ENCODE measurements around the gene KAZN.

The KAZN gene

GRCh38 chr1:14939527-14940284 is 341.2 kb downstream of the KAZN start:
- no peak for DNase-seq (ENCODE audit: low read depth)

GRCh38 chr1:14940285-14940870 is 341.9 kb downstream of the KAZN start:
- no peak for DNase-seq (ENCODE audit: low read depth)

- DNase-seq (ENCODE audit: low read depth), result no peak
Measured at GRCh38 chr1:14941864-14942263, 343.4 kb downstream of the KAZN start.

DNA sequence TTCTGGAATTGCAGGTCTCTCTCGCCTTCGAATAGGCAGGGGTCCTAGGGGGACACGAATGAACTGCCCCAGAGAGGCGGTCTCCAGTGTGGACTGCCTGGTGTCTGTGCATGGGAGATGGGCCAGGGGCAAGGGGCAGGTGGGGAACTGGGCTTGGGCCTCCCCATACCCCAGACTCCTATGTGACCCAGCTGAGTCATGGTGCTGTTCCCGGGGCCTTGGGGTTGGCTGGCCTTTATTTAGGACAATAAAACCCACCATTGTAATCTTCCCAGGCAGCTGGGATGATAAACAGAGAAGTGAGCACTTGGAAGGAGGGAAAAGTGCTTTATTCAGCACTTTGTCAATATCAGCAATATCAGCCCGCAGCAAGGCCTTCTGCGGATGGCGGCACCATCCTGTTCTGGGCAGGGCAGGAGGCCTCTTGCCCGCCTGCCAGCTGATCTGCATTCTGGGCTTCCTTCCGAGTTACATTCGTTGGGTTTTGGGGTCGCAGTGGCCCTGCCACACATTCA is 346.0 kb downstream of the KAZN start:
- DNase-seq (ENCODE audit: low read depth), result no peak

DNA sequence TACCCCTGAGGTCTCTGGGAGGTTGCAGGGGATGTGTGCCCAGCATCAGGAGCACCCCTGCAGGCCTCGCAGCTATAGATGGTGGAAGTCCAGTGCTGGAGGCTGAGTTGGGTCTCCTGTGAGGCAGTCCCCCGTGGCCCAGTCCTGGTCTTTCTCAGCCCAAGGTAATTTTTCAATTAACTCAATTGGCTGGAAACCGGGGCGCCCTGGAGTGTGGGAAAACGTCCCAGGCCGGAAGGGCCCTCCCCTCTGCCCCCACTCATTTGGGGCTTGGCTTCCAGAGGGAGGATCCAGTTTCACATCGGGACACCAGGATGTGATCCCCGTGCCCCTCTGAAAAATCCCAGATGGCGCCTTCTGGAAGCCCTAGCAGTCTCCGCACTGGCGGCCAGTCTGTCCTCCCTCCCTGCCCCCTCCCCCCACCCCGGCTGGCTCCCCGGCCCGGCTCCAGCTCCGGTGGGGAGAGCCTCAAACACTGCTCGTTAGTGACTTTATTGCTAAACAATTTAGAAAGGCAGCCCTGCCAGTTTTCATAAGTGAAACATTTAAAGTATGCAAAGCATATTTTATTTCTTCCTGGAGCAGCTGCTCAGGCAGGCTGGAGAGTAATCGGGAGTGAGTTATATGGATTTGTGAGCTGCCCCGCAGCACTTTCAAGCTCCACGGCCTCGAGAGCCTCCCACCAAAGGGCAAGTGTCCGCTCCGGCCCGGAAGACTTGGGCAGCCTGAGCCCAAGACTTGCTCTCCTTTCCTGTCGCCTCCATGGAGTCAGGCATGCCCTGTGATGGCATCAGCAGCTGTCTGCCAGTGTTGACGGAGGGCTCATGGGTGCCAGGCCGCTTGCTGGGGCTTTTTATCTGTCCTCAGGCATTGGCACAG is 346.9 kb downstream of the KAZN start:
- no peak for DNase-seq (ENCODE audit: low read depth)

DNA sequence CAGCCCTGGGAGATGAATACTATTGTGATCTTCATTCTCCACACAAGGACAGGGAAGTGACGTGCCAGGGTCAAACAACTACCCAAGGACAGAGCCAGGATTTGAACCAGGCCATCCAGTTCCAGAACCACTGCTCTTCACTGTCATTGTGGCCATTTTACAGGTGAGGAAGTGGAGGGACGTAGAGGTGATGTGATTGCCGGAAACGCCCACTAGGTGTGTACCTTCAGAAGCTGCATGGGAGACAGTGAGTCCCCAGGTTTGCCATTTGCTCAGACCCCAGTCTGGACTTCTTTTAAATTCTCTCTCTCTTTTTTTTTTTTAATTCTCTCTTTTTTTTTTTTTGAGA is 347.5 kb downstream of the KAZN start:
- no peak for DNase-seq (ENCODE audit: low read depth)

DNA sequence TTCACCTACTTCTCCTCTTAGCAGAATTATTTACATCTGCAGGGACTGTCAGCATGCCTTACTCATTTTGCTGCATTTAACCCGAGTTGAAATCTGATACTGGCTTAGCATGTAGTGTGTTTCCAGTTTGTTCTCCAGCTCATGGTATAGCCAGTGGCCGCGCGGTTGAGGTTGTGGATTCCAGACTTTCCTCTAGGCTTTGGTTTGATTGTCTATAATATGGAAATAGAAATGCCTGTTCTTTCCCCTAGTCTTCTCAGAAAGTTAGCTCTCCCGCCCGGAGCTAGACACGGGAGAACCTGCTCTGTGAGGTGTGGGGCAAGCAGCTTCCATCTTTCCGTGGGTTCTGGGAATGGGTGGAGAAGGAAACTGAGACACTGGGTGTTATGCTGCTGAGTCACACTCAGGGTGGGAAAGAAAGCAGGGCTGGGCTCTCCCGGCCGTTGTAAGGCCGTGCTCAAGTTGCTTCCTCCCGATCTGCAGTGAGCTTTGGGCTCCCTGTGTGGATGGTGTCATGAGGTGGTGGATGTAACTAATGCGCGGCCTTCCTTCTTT is 348.3 kb downstream of the KAZN start:
- DNase-seq (ENCODE audit: low read depth), result no peak

- no peak for DNase-seq (ENCODE audit: low read depth)
Measured at GRCh38 chr1:14947421-14947820, 348.9 kb downstream of the KAZN start.

DNA sequence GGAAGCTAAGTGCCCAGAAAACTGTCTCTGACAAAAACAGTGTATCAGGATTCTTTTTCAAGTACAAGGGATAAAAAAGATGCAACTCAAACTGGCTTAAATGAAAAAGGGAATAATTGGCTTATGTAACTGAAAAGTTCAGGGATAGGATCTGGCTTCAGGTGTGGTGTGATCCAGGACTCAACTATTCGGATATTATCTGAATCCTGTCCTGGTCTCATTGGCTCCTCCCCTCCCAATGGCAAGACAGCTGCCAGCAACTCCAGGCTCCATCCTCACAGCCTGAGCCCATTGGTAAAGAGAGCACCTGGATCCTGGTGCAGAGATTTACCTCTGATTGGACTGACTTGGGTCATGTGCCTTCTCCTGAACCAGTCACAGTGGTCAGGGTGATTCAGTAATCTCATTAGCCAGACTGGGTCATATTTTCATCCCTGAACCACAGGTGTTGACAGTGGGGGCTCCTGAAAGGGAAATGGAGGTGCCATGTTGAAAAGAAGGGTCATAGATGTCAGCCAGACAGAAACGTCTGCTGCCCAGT is 349.7 kb downstream of the KAZN start:
- DNase-seq (ENCODE audit: low read depth), result no peak

- DNase-seq (ENCODE audit: low read depth), result no peak
Measured at GRCh38 chr1:14949270-14949835, 350.9 kb downstream of the KAZN start.

- no peak for DNase-seq (ENCODE audit: low read depth)
Measured at GRCh38 chr1:14949836-14950713, 351.6 kb downstream of the KAZN start.

DNA sequence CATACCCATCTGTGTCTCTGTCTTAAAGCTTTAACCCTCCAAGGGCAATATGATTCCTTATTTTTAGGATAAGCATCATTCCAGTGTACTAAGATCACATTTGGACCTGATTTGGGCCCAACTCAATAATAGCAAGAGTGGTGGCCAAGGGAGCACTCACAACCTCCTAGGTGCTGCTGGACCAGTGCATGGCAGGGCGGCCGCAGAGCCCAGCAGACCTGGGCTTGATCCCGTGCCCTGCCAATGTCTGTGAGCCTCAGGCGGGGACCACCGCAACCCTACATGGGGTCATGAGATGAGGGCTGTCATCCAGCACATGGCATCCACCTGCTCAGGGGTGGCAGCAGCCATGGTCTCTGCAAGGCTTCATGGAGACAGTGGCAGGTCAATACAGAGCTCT is 353.3 kb downstream of the KAZN start:
- no peak for DNase-seq (ENCODE audit: low read depth)

GRCh38 chr1:14952626-14953314 is 354.3 kb downstream of the KAZN start:
- no peak for DNase-seq (ENCODE audit: low read depth)

DNA sequence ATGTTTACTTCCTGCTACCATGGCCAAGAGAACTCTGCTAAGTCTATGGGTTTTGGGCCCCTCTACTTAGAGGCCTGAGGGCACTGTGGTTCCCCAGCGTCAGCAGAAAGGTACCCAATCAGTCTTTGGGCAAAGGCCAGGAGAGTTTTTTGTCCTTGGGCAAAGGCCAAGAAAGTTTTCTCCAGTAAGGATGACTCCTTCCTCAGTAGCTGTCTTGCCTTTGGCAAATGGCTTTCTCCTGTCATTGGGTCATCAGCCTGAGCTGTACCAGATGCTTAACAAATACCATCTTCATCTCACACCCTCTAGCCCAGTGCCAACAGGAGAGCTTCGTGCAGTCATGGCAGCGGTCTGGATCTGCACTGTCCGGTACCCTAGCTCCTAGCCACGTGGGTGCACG is 355.7 kb downstream of the KAZN start:
- DNase-seq (ENCODE audit: low read depth), result no peak

DNA sequence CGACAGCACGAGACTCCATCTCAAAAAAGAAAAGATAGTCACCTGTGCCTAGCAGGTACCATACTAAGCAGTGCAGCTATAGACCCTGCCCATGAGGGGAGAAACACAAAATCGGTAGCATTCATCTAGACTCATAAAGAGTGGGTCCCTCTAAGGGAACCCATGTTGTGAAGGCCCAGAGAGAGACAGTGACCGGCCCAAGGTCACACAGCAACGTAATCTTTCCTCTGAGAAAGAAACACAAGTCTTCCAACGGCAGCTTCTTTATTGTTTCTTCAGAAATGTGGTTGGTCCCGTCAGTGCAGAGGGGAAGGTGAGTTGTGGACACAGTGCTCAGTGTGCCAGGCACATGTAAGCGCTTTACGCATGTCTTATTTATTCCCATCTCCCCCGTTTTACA is 356.4 kb downstream of the KAZN start:
- no peak for DNase-seq (ENCODE audit: low read depth)

- DNase-seq (ENCODE audit: low read depth), result no peak
Measured at GRCh38 chr1:14955402-14955801, 356.9 kb downstream of the KAZN start.

GRCh38 chr1:14955976-14956375 is 357.5 kb downstream of the KAZN start:
- DNase-seq (ENCODE audit: low read depth), result no peak

DNA sequence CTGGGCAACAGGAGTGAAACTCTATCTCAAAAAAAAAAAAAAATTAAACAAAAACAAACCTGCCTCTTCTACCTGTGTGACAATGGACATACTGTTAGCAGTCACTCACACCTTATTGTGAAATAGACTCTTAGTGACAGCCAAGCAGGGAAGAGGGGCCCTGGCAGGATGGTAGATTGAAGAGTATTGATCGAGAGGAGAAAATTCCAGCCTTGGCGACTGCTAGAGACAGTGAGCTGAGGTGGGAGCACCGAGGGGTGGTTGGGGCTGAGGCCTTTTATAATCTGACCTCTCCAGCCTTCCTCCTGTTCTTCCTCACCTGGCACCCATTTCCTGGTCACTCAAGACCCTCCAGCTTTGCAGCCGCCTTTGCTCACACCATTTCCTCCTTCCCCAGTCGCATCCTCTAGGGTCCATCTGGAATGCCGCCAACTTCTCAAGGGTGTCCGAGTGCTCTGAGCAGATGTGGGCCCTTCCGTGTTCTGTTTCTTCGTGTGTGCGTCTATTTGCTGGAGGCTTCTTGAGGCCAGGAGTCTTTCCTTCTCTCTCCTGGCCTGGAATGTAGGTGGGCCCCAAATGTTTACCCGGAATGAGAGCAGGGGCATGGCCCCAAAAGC is 358.2 kb downstream of the KAZN start:
- DNase-seq (ENCODE audit: low read depth), result no peak

GRCh38 chr1:14957375-14958098 is 359.1 kb downstream of the KAZN start:
- no peak for DNase-seq (ENCODE audit: low read depth)

Measured in activated T-helper 9 cell treated with anti-CD3 and anti-CD28 coated beads, Interleukin-2, amount 50 U/mL, for 16 hours (primary cell).